Measurements from ENCODE around the gene ALKBH5.

DNA sequence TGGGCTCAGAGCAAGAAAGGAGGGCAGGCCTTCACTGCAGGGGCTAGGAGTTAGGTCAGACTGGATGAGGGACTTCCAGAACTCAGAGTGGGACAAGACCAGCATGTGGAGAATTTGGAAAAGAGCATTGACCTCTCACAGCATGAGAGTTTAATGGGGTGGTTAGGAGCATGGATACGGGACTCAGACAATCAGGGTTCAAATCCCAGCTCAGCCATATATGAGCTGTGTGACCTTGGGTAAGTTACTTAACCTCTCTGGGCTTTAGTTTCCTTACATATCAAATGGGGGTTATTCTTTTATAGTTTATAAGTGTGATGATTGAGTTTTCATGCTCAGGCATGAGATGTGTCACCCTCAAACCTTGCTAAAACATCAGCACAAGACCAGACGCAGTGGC, 37.4 kb upstream of the ALKBH5 start:
- TF ChIP-seq, protein P1, sequence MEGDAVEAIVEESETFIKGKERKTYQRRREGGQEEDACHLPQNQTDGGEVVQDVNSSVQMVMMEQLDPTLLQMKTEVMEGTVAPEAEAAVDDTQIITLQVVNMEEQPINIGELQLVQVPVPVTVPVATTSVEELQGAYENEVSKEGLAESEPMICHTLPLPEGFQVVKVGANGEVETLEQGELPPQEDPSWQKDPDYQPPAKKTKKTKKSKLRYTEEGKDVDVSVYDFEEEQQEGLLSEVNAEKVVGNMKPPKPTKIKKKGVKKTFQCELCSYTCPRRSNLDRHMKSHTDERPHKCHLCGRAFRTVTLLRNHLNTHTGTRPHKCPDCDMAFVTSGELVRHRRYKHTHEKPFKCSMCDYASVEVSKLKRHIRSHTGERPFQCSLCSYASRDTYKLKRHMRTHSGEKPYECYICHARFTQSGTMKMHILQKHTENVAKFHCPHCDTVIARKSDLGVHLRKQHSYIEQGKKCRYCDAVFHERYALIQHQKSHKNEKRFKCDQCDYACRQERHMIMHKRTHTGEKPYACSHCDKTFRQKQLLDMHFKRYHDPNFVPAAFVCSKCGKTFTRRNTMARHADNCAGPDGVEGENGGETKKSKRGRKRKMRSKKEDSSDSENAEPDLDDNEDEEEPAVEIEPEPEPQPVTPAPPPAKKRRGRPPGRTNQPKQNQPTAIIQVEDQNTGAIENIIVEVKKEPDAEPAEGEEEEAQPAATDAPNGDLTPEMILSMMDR (IDR thresholded peaks at IDR 0.05; ENCODE audit: low read length) = no peak
- TF ChIP-seq EZH2 (IDR thresholded peaks at IDR 0.05; ENCODE audit: borderline replicate concordance, low read length) = no peak

Measured in OCI-LY1 (cell line).